Stimulated activated CD4-positive, alpha-beta T cell treated with anti-CD3 and anti-CD28 coated beads, TNF-alpha, amount 100 ng/mL, for 4 hours (primary cell): ENCODE data around the gene EMP1.
"Not testable (repeated sequence)": the region's sequence is repeated elsewhere in the genome, so short reads cannot be mapped to it uniquely, and the experiment has no call there.

Experiments
- DNase-seq, 3 experiments: peaks; one replicate each; pipeline ENCODE4 v3.0.0-alpha.2; 2020; ENCODE audit warnings: low read depth in 3 of 3

The EMP1 gene

GRCh38 chr12:13257356-13257875 lies 60.9 kb downstream of the EMP1 start:
- no peak for DNase-seq

- DNase-seq: no peak
These were observed 61.7 kb downstream of the EMP1 start for GRCh38 chr12:13258197-13258596.

DNA sequence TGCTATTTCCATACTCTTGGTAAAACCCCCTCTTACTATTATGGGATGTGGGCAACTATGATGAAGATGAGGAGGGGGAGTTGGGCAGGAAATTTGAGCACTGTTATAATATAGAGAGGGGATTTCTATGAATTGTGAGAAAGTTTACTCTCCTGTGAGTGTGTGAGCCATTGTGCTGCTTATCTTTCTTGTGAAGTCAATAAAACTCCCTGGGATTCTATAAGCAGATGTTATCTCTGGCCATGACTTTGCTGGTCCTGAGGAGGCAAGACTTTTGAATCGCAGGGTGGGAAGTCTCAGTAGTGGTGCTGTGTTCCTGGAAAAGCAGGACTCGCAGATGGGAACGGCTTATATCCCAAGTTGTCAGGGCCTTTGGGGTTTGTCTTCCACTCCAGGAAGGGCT lies 62.2 kb downstream of the EMP1 start:
- DNase-seq: no peak

GRCh38 chr12:13259625-13260024 lies 63.1 kb downstream of the EMP1 start:
- DNase-seq: not testable (repeated sequence)

DNA sequence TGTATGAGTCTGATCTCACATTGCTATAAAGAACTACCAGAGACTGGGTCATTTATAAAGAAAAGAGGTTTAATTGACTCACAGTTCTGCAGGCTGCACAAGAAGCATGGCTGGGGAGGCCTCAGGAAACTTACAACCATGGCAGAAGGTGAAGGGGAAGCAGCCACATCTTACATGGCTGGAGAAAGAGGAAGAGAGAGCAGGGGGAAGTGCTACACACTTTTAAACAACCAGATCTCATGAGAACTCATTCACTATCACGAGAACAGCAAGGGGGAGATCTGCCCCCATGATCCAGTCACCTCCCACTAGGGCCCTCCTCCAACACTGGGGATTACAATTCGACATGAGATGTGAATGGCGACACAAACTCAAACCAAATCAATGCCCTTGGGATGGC lies 71.3 kb downstream of the EMP1 start:
- DNase-seq: not testable (repeated sequence)

- DNase-seq: no peak
These were observed 72.1 kb downstream of the EMP1 start for GRCh38 chr12:13268581-13268980.
